Stimulated activated CD4-positive, alpha-beta T cell treated with anti-CD3 and anti-CD28 coated beads, TNF-alpha, amount 100 ng/mL, for 4 hours (primary cell): ENCODE measurements around the gene ANKS6.

ENCODE experiments used
- DNase-seq, 3 experiments: peaks; one replicate each; pipeline ENCODE4 v3.0.0-alpha.2; 2020; ENCODE audit warnings: low read depth in 3 of 3

ANKS6 gene

GRCh38 chr9:98791608-98792490 is 4.5 kb downstream of the ANKS6 start:
- no peak for DNase-seq

GRCh38 chr9:98790842-98791607 is 5.3 kb downstream of the ANKS6 start:
- peak in 1 of 3 experiments; percentile 36 for DNase-seq

GRCh38 chr9:98790134-98790841 is 6.1 kb downstream of the ANKS6 start:
- no peak for DNase-seq

GRCh38 chr9:98789483-98790133 is 6.7 kb downstream of the ANKS6 start:
- DNase-seq, result no peak

- DNase-seq, result no peak
Observed at GRCh38 chr9:98787766-98788335, 8.5 kb downstream of the ANKS6 start.

GRCh38 chr9:98786750-98787510 is 9.4 kb downstream of the ANKS6 start:
- DNase-seq, result no peak

GRCh38 chr9:98784831-98785806 is 11.2 kb downstream of the ANKS6 start:
- no peak for DNase-seq

- DNase-seq, result no peak
Observed at GRCh38 chr9:98783518-98784226, 12.7 kb downstream of the ANKS6 start.

GRCh38 chr9:98781588-98782383 is 14.6 kb downstream of the ANKS6 start:
- no peak for DNase-seq

GRCh38 chr9:98780059-98780749 is 16.2 kb downstream of the ANKS6 start:
- DNase-seq, result no peak

GRCh38 chr9:98778711-98779530 is 17.4 kb downstream of the ANKS6 start:
- no peak for DNase-seq

GRCh38 chr9:98778251-98778650 is 18.1 kb downstream of the ANKS6 start:
- DNase-seq, result no peak

GRCh38 chr9:98777618-98778017 is 18.7 kb downstream of the ANKS6 start:
- no peak for DNase-seq

- DNase-seq, result no peak
Observed at GRCh38 chr9:98775831-98776441, 20.4 kb downstream of the ANKS6 start.

- no peak for DNase-seq
Observed at GRCh38 chr9:98774746-98775145, 21.6 kb downstream of the ANKS6 start.

GRCh38 chr9:98773721-98774120 is 22.6 kb downstream of the ANKS6 start:
- DNase-seq, result no peak
